HG03139 (cell line): ENCODE data around the gene NCAN.
"Not testable (repeated sequence)": the region's sequence is repeated elsewhere in the genome, so short reads cannot be mapped to it uniquely, and the experiment has no call there.

ENCODE experiments used
- ATAC-seq: cut with Tn5 transposase; IDR thresholded peaks from one replicate; pipeline ENCODE4 v1.9.1; 2021; ENCODE audit not compliant: unreplicated experiment

NCAN gene

GRCh38 chr19:19223636-19224035, 11.9 kb downstream of the NCAN start:
- ATAC-seq, result no peak

- no peak for ATAC-seq
These were observed 12.5 kb downstream of the NCAN start for GRCh38 chr19:19224150-19224851.

- no peak for ATAC-seq
These were observed 13.2 kb downstream of the NCAN start for GRCh38 chr19:19224852-19225494.

GRCh38 chr19:19226204-19226603, 14.4 kb downstream of the NCAN start:
- ATAC-seq, result no peak

GRCh38 chr19:19226663-19227062, 14.9 kb downstream of the NCAN start:
- ATAC-seq, result no peak

- no peak for ATAC-seq
These were observed 15.5 kb downstream of the NCAN start for GRCh38 chr19:19227217-19227616.

- ATAC-seq, result no peak
These were observed 17.9 kb downstream of the NCAN start for GRCh38 chr19:19229701-19230100.

GRCh38 chr19:19230999-19231398, 19.2 kb downstream of the NCAN start:
- ATAC-seq, result no peak

- no peak for ATAC-seq
These were observed 20.5 kb downstream of the NCAN start for GRCh38 chr19:19232261-19232721.

- no peak for ATAC-seq
These were observed 22.6 kb downstream of the NCAN start for GRCh38 chr19:19234220-19234816.

- ATAC-seq, result no peak
These were observed 24.4 kb downstream of the NCAN start for GRCh38 chr19:19236173-19236572.

GRCh38 chr19:19238126-19238894, 26.6 kb downstream of the NCAN start:
- ATAC-seq, result no peak

GRCh38 chr19:19239675-19240074, 27.9 kb downstream of the NCAN start:
- no peak for ATAC-seq

GRCh38 chr19:19240476-19240875, 28.7 kb downstream of the NCAN start:
- no peak for ATAC-seq

- no peak for ATAC-seq
These were observed 38.5 kb downstream of the NCAN start for GRCh38 chr19:19250196-19250801.

- ATAC-seq, result not testable (repeated sequence)
These were observed 41.7 kb downstream of the NCAN start for GRCh38 chr19:19253409-19253808.

GRCh38 chr19:19256072-19256969, 44.6 kb downstream of the NCAN start:
- ATAC-seq, result no peak

- ATAC-seq, result no peak
These were observed 45.4 kb downstream of the NCAN start for GRCh38 chr19:19257137-19257536.

GRCh38 chr19:19257836-19258588, 46.3 kb downstream of the NCAN start:
- ATAC-seq, result no peak
